Nephron progenitor cell (in vitro differentiated cells): ENCODE data around the gene PARD3B.

ENCODE experiments used
- DNase-seq: peaks from one replicate; pipeline ENCODE4 v3.0.0; 2021
- H3K27ac Mint-ChIP-seq: 2 replicates; pipeline ENCODE4 v1.8.0; 2021; ENCODE audit warnings: mild to moderate bottlenecking, moderate library complexity, mixed read lengths
- H3K27me3 Mint-ChIP-seq: 2 replicates; pipeline ENCODE4 v1.8.0; 2021; ENCODE audit warnings: mild to moderate bottlenecking, low read depth, mixed read lengths; ENCODE audit not compliant: poor library complexity
- H3K36me3 Mint-ChIP-seq: 2 replicates; pipeline ENCODE4 v1.8.0; 2021; ENCODE audit warnings: low read depth, mixed read lengths
- H3K4me1 Mint-ChIP-seq: 2 replicates; pipeline ENCODE4 v1.8.0; 2021; ENCODE audit warnings: mixed read lengths
- H3K4me3 Mint-ChIP-seq: 2 replicates; pipeline ENCODE4 v1.8.0; 2021; ENCODE audit warnings: mild to moderate bottlenecking, moderate library complexity, mixed read lengths
- H3K9me3 Mint-ChIP-seq: 2 replicates; pipeline ENCODE4 v1.8.0; 2021; ENCODE audit warnings: mild to moderate bottlenecking, moderate library complexity, mixed read lengths
- TF ChIP-seq, protein P1 (sequence below): fragments of 200-600 bp; sonication (generic); IDR thresholded peaks from 2 replicates; pipeline ENCODE4 v1.5.0; 2021; ENCODE audit warnings: antibody characterized with exemption

Gene PARD3B

DNA sequence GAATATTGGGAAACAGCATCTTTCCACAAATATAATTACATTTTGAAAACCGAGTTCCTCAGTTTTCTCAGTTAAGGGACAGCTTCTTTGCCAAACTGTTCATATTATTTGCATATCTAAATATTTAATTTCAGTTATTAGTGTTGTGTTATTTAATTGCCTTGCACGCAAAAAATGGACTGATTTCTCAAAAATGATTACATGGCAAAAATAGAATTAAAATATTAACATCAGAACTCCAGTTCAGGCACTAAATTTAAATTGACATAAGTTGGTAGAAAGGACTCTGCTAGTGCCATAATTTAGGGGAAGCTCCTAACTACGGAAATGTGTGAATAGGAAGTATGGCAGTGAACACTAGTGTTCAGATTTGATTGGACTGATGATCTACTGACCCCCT is 209.6 kb downstream of the PARD3B start:
- Mint-ChIP-seq H3K27ac (no peak overlapping the region), H3K27me3 (no peaks in the 10 kb centered on the region), H3K9me3 (no peaks in the 10 kb centered on the region), H3K4me3 (no peak overlapping the region), H3K4me1 (no peaks in the 10 kb centered on the region), H3K36me3 (no peaks in the 10 kb centered on the region)
- no peak for DNase-seq
- TF ChIP-seq, protein P1, sequence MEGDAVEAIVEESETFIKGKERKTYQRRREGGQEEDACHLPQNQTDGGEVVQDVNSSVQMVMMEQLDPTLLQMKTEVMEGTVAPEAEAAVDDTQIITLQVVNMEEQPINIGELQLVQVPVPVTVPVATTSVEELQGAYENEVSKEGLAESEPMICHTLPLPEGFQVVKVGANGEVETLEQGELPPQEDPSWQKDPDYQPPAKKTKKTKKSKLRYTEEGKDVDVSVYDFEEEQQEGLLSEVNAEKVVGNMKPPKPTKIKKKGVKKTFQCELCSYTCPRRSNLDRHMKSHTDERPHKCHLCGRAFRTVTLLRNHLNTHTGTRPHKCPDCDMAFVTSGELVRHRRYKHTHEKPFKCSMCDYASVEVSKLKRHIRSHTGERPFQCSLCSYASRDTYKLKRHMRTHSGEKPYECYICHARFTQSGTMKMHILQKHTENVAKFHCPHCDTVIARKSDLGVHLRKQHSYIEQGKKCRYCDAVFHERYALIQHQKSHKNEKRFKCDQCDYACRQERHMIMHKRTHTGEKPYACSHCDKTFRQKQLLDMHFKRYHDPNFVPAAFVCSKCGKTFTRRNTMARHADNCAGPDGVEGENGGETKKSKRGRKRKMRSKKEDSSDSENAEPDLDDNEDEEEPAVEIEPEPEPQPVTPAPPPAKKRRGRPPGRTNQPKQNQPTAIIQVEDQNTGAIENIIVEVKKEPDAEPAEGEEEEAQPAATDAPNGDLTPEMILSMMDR: no peak

DNA sequence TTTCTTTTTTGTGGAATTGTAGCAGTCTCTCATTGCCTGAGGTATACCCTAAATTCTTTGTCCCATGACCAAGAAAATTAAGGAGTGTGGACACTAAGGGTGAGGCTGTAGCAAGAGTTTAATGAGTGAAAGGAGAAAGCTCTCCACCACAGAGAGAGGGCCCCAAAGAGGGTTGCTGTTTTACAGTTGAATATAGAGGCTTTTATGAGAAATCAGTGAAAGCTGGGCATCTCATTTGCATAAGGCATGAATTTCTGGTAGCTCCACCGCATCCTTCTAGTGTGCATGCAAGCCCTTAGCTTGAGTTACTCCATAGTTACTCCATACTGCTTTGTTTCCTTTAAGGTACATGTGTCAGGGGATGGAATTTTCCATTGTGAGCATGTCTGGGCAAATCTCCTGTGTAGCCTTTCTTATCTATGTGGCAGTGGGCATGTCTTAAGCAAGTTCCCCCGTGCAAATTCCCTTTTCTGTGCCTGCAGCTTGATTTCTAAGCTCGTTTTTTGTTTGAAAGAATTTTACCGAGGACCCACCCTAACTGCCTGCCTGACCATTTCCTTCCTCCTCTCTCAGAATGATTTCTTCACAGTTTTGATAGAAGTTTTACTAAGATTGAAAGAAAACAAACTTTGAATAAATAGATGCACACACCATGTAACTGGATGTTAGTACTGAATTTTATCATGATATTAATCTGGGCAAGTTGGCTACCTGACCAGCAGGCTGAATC is 218.9 kb downstream of the PARD3B start:
- Mint-ChIP-seq H3K4me3 (no peak overlapping the region), H3K27ac (no peak overlapping the region), H3K4me1 (no peaks in the 10 kb centered on the region), H3K27me3 (no peaks in the 10 kb centered on the region), H3K9me3 (peaks cover 33% of the 10 kb centered on the region), H3K36me3 (peaks cover 14% of the 10 kb centered on the region)
- TF ChIP-seq, protein P1: no peak
- DNase-seq: no peak

DNA sequence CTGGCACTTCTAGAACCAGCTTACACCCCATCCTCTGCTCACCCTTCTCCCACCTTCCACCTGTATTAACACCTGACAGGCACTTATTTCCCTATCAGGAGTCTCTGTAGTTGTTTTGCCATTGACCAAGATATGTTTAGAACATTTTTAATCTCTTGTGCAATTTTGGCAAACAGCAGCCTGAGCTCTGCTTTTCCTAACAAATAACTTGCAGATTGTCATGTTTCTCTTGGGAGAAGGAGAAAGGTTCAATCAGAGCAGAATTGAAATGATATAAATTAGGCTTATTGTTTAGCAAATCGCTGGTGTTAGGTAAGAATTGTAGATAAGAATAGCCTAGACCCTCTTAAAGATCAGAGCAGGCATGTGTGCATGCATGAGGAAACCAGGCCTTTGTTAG is 225.5 kb downstream of the PARD3B start:
- H3K4me3 Mint-ChIP-seq: no peak overlapping the region
- no peak for DNase-seq
- H3K27me3 Mint-ChIP-seq: peaks cover 3% of the 10 kb centered on the region
- peaks cover 5% of the 10 kb centered on the region for H3K4me1 Mint-ChIP-seq
- H3K27ac Mint-ChIP-seq: no peak overlapping the region
- no peaks in the 10 kb centered on the region for H3K36me3 Mint-ChIP-seq
- TF ChIP-seq, protein P1: no peak
- H3K9me3 Mint-ChIP-seq: no peaks in the 10 kb centered on the region

DNA sequence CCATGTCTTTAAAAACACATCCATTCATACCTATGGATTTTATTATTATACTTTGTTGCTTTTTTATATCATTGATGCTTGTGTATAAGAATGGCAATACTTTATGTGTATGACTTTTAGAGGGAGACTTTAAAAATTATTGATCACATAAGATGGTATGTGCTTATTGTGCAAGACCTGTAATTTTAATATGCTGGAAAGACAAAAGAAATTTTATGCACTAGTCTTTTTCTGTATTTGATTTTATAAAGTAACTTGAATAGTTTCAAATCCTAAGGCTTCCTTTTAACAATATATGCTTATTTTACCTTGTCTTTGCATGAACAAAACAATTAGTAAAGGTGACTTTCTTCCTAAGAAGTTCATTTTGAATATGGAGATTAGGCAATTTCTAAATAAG is 226.4 kb downstream of the PARD3B start:
- no peak for DNase-seq
- Mint-ChIP-seq H3K4me3 (no peak overlapping the region), H3K4me1 (peaks cover 5% of the 10 kb centered on the region), H3K9me3 (no peaks in the 10 kb centered on the region), H3K27ac (no peak overlapping the region), H3K36me3 (no peaks in the 10 kb centered on the region), H3K27me3 (peaks cover 3% of the 10 kb centered on the region)
- TF ChIP-seq, protein P1: no peak

DNA sequence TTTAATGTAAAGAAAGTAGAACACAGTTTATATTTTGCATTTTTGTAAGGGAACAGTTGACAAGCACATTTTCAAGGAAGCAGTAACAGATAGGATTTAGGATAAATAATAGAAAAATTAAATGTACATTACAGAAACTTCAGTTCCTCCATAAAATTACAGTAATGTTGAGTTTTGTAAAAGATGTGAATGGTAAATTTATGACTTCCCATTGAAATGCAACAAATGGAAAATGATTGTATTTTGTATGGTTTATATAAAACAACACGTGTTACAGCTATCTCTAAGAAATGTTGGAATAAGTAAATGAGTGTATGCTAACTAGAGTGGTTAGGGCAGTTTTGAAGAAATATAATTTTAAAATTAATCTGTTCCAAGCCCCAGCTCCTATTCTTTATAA is 227.3 kb downstream of the PARD3B start:
- Mint-ChIP-seq H3K9me3 (no peaks in the 10 kb centered on the region), H3K36me3 (no peaks in the 10 kb centered on the region), H3K4me3 (no peak overlapping the region), H3K27me3 (peaks cover 3% of the 10 kb centered on the region), H3K27ac (no peak overlapping the region), H3K4me1 (peaks cover 5% of the 10 kb centered on the region)
- TF ChIP-seq, protein P1: no peak
- no peak for DNase-seq

DNA sequence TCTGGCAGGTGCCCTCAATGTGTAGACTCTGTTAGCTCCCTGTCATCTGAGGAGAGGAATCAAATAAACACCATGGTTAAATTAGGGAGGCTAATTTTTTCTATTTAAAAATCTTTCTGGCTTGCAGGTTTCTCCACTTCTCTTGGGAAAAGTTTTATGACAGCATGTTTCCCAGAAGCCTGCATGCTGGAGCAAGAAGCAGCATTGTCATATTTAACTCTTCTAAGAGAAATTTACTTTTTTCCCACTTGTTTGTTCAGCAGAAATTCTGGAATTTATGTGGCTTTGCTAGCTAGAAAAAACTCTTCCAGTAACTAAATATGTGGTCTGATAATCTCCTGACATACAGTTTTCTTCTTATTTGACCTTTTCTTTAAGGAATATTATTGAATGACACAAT is 230.5 kb downstream of the PARD3B start:
- H3K27me3 Mint-ChIP-seq: peaks cover 3% of the 10 kb centered on the region
- H3K27ac Mint-ChIP-seq: no peak overlapping the region

More for the DNA sequence above, 230.5 kb downstream of the PARD3B start:
- Mint-ChIP-seq H3K4me1 (peaks cover 5% of the 10 kb centered on the region), H3K36me3 (no peaks in the 10 kb centered on the region), H3K9me3 (no peaks in the 10 kb centered on the region), H3K4me3 (no peak overlapping the region)
- DNase-seq: no peak
- TF ChIP-seq, protein P1: no peak
